Transverse colon (tissue), 4 donors: ENCODE results near the gene DMRTC2. TPM values are rescaled to one million over a fixed set of nuclear protein-coding genes. Genes with fewer than 3 reads are reported as not detected.
A peak's percentile ranks its signal among the peaks of the same experiment; 100 is the strongest.

Experiments
- DNase-seq: peaks from one replicate; pipeline ENCODE4 v3.0.0-alpha.2; 2019
- H3K27ac ChIP-seq, 4 donors: fragments of 200-600 bp; sonication (generic); 2 replicates each; pipeline ENCODE4 v1.5.1; 2016 to 2018; ENCODE audit warnings: inconsistent platforms in 4 of 4
- H3K27me3 ChIP-seq: fragments of 200-600 bp; sonication (generic); 2 replicates; pipeline ENCODE4 v1.5.1; 2017; ENCODE audit warnings: inconsistent platforms
- H3K36me3 ChIP-seq, 4 donors: fragments of 200-600 bp; sonication (generic); 2 replicates each; pipeline ENCODE4 v1.5.1; 2017 to 2019; ENCODE audit warnings: inconsistent platforms in 4 of 4
- H3K4me1 ChIP-seq, 4 donors: fragments of 200-600 bp; sonication (generic); 2 replicates each; pipeline ENCODE4 v1.5.1; 2017 to 2020; ENCODE audit warnings: inconsistent platforms in 4 of 4
- H3K4me3 ChIP-seq, 4 donors: fragments of 200-600 bp; sonication (generic); 1 replicate in 1 of 4; 2 replicates in 3 of 4; pipeline versions ENCODE4 v1.5.1 to v1.6.1; 2017 to 2019; ENCODE audit warnings: inconsistent platforms in 4 of 4
- H3K9me3 ChIP-seq, 2 donors: fragments of 200-600 bp; sonication (generic); 2 replicates each; pipeline ENCODE4 v1.5.1; 2017 to 2019; ENCODE audit warnings: inconsistent platforms in 2 of 2
- EP300 ChIP-seq: sonication (generic); formaldehyde crosslinking; IDR thresholded peaks from one replicate; pipeline ENCODE4 v1.6.1; 2017; ENCODE audit warnings: antibody characterized with exemption, low read depth
- POLR2A ChIP-seq: fragments of 450-650 bp; IDR thresholded peaks from one replicate; pipeline ENCODE4 v1.6.1; 2016; ENCODE audit warnings: antibody characterized with exemption, mild to moderate bottlenecking, moderate library complexity
- POLR2AphosphoS5 ChIP-seq, 3 donors: sonication (generic); formaldehyde crosslinking; IDR thresholded peaks; one replicate each; pipeline ENCODE4 v1.6.1; 2016; ENCODE audit warnings: antibody characterized with exemption in 3 of 3
- WGBS, 2 donors: methylation state at CpG; one replicate each; pipeline ENCODE4 v1.1.5; 2018; ENCODE audit warnings: low coverage in 1 of 2; 5-methylcytosine and 5-hydroxymethylcytosine counted together
- in situ Hi-C, 4 donors: fragments of 200-750 bp; cut with MboI; loops; one replicate each; pipeline versions ENCODE4 v1.15.0 to v1.15.1; 2017; ENCODE audit warnings: low sequenced_read_pairs in 3 of 4, low pct_ligation_motif_present in 1 of 4, low pct_unique_long_range_greater_than_20kb in 1 of 4
- intact Hi-C: fragments of 100-400 bp; cut with DNase I; formaldehyde crosslinking; loops from one replicate; pipeline ENCODE4 v1.15.1; 2023; ENCODE audit warnings: low total_unique reads
- total RNA-seq, 4 donors: library from RNA; depleted of rRNA; stranded (reverse); fragments of >200 nt; gene quantifications; one replicate each; pipeline ENCODE4 v1.1.0, GENCODE V29; 2016
- TF ChIP-seq, protein P1 (sequence below), 5 experiments: fragments of 200-600 bp in 3 of 5; fragments of 450-650 bp in 2 of 5; sonication (generic) in 3 of 5; IDR thresholded peaks; 1 replicate in 2 of 5; 2 replicates in 3 of 5; pipeline ENCODE4 v1.5.1; 2016 to 2017; ENCODE audit warnings: antibody characterized with exemption in 5 of 5, inconsistent platforms in 3 of 5, mild to moderate bottlenecking in 2 of 5, moderate library complexity in 1 of 5

Gene DMRTC2
- total RNA-seq, 4 donors from 2014 or later: not detected

DNA sequence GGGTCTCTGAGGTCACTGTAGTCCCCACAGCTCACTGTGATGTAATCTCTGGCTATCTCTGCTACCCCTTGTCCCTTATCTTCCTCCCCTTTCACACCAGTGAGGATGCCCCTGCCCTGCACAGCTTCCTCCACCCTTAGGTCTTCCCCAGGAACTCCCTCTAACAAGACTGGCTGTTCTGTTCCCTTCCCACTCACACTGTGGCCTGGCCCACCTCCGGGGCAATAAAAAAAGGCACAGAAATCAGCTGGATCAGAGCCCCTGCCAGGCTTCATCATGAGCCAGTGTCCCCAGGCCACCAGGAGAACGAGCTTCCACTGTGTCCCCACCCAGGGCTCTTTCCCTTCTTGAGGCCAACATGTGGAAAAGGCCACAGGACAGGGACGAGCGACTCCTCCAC, 43.8 kb upstream of the DMRTC2 start:
- H3K4me1 ChIP-seq: peaks cover 0 to 6% (median 0%) of the 10 kb centered on the region in 4 donors
- in situ Hi-C loops (no loop called here), intact Hi-C loops (no loop called here)
- H3K36me3 ChIP-seq: no peaks in the 10 kb centered on the region
- H3K27me3 ChIP-seq: peaks cover 5% of the 10 kb centered on the region
- no peak overlapping the region for H3K27ac ChIP-seq
- no peak for DNase-seq
- TF ChIP-seq, protein P1, sequence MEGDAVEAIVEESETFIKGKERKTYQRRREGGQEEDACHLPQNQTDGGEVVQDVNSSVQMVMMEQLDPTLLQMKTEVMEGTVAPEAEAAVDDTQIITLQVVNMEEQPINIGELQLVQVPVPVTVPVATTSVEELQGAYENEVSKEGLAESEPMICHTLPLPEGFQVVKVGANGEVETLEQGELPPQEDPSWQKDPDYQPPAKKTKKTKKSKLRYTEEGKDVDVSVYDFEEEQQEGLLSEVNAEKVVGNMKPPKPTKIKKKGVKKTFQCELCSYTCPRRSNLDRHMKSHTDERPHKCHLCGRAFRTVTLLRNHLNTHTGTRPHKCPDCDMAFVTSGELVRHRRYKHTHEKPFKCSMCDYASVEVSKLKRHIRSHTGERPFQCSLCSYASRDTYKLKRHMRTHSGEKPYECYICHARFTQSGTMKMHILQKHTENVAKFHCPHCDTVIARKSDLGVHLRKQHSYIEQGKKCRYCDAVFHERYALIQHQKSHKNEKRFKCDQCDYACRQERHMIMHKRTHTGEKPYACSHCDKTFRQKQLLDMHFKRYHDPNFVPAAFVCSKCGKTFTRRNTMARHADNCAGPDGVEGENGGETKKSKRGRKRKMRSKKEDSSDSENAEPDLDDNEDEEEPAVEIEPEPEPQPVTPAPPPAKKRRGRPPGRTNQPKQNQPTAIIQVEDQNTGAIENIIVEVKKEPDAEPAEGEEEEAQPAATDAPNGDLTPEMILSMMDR (IDR thresholded peaks at IDR 0.05): no peak
- TF ChIP-seq EP300 (no peak), POLR2AphosphoS5 (IDR thresholded peaks at IDR 0.05) (no peak), POLR2A (no peak)
- no peak overlapping the region for H3K4me3 ChIP-seq
- H3K9me3 ChIP-seq: no peaks in the 10 kb centered on the region
- WGBS, 2 donors: 69 to 100% methylated on average over 1 to 4 of the region's 4 CpGs

- TF ChIP-seq POLR2AphosphoS5 (IDR thresholded peaks at IDR 0.05) (no peak), EP300 (no peak), POLR2A (no peak)
- TF ChIP-seq, protein P1 (IDR thresholded peaks at IDR 0.05): no peak
- peaks cover 0 to 6% (median 0%) of the 10 kb centered on the region in 4 donors for H3K4me1 ChIP-seq
- no peak for DNase-seq
- in situ Hi-C loops: no loop called here
- H3K4me3 ChIP-seq: no peak overlapping the region
- H3K27me3 ChIP-seq: no peaks in the 10 kb centered on the region
- peak overlapping the region in 1 of 4 donors; percentile 9 for H3K27ac ChIP-seq
- no peaks in the 10 kb centered on the region for H3K36me3 ChIP-seq
- H3K9me3 ChIP-seq: no peaks in the 10 kb centered on the region
- WGBS, 2 donors: 26 to 38% methylated on average over 1 to 2 of the region's 2 CpGs
- intact Hi-C loops: no loop called here
These were observed 43.0 kb upstream of the DMRTC2 start for GRCh38 chr19:41801792-41802211.

DNA sequence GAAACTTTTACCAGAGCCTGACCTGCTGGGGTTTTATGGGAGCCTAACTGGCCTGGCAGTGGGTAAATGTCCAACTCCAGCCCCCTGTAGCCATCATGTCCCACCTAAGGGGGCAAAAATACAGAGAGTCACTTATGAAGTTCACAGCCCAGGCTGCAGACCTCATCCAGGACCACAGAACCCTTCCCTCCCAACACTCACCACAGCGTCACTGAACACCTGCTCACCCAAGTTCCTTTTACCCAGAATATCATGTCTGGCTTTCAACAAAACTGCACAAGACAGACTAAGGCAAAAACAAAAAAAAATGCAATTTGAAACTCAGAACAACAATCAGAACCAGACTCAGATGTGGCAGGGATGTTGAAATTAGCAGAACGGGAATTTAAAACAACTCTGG, 42.1 kb upstream of the DMRTC2 start:
- in situ Hi-C loops (no loop called here), intact Hi-C loops (no loop called here)
- no peak overlapping the region for H3K4me3 ChIP-seq
- TF ChIP-seq EP300: no peak
- no peak for TF ChIP-seq POLR2A
- no peak for TF ChIP-seq POLR2AphosphoS5 (IDR thresholded peaks at IDR 0.05)
- TF ChIP-seq, protein P1 (IDR thresholded peaks at IDR 0.05): no peak
- H3K27me3 ChIP-seq: no peaks in the 10 kb centered on the region
- no peak overlapping the region for H3K27ac ChIP-seq
- DNase-seq: no peak
- H3K9me3 ChIP-seq: no peaks in the 10 kb centered on the region
- H3K36me3 ChIP-seq: no peaks in the 10 kb centered on the region
- H3K4me1 ChIP-seq: peaks cover 0 to 6% (median 0%) of the 10 kb centered on the region in 4 donors
- 66 to 70% methylated on average over 2 of the region's 2 CpGs for WGBS, 2 donors

DNA sequence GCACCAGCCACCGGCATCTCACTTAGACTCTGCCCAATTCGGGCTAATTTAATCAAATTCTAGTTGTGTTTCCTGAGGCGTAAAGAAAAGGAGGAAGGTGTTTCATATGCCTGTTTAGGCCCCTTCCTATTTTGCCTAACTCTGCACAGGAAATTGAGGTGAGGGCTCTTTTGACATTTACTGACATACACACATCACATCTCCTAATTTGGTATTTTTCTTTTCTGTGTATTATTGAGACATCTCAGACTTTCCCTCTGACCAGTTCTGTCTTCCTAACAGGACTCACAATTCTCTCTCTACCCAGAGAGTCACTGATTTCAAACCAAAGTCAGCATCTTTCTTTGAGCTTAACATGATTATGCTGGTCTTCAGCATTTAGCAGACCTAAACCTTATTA, 40.5 kb upstream of the DMRTC2 start:
- H3K9me3 ChIP-seq: no peaks in the 10 kb centered on the region
- DNase-seq: no peak
- intact Hi-C loops: no loop called here
- H3K4me3 ChIP-seq: no peak overlapping the region
- in situ Hi-C loops: no loop called here
- WGBS, 2 donors: 68% methylated on average over 3 of the region's 3 CpGs; no CpG with 5 or more reads in 1 of the 2 donors
- TF ChIP-seq, protein P1 (IDR thresholded peaks at IDR 0.05): no peak
- no peak for TF ChIP-seq EP300
- no peak for TF ChIP-seq POLR2AphosphoS5 (IDR thresholded peaks at IDR 0.05)
- TF ChIP-seq POLR2A: no peak
- peaks cover 0 to 6% (median 0%) of the 10 kb centered on the region in 4 donors for H3K4me1 ChIP-seq
- no peaks in the 10 kb centered on the region for H3K36me3 ChIP-seq
- H3K27ac ChIP-seq: no peak overlapping the region
- no peaks in the 10 kb centered on the region for H3K27me3 ChIP-seq
